ENCODE data around the gene PRPF40A.

The PRPF40A gene

GRCh38 chr2:152716805-152717227, 445 bp downstream of the PRPF40A start:
- no peak for DNase-seq (ENCODE audit: low spot score)

GRCh38 chr2:152715854-152716428, 1.3 kb downstream of the PRPF40A start:
- peak; percentile 59 for DNase-seq (ENCODE audit: low spot score)

GRCh38 chr2:152715112-152715511, 2.1 kb downstream of the PRPF40A start:
- no peak for DNase-seq (ENCODE audit: low spot score)

- DNase-seq (ENCODE audit: low spot score): no peak
Observed at GRCh38 chr2:152710713-152711112, 6.5 kb downstream of the PRPF40A start.

GRCh38 chr2:152708742-152709141, 8.5 kb downstream of the PRPF40A start:
- no peak for DNase-seq (ENCODE audit: low spot score)

- no peak for DNase-seq (ENCODE audit: low spot score)
Observed at GRCh38 chr2:152706477-152707021, 10.7 kb downstream of the PRPF40A start.

GRCh38 chr2:152701198-152701597, 16.1 kb downstream of the PRPF40A start:
- no peak for DNase-seq (ENCODE audit: low spot score)

- DNase-seq (ENCODE audit: low spot score): no peak
Observed at GRCh38 chr2:152696476-152696875, 20.8 kb downstream of the PRPF40A start.

GRCh38 chr2:152695763-152696162, 21.5 kb downstream of the PRPF40A start:
- DNase-seq (ENCODE audit: low spot score): no peak

GRCh38 chr2:152694161-152694661, 23.1 kb downstream of the PRPF40A start:
- DNase-seq (ENCODE audit: low spot score): peak; percentile 66

- no peak for DNase-seq (ENCODE audit: low spot score)
Observed at GRCh38 chr2:152693033-152693432, 24.2 kb downstream of the PRPF40A start.

GRCh38 chr2:152686321-152686720, 30.9 kb downstream of the PRPF40A start:
- no peak for DNase-seq (ENCODE audit: low spot score)

- DNase-seq (ENCODE audit: low spot score): no peak
Observed at GRCh38 chr2:152683400-152683799, 33.9 kb downstream of the PRPF40A start.

GRCh38 chr2:152682663-152683062, 34.6 kb downstream of the PRPF40A start:
- DNase-seq (ENCODE audit: low spot score): no peak

GRCh38 chr2:152678808-152679207, 38.5 kb downstream of the PRPF40A start:
- no peak for DNase-seq (ENCODE audit: low spot score)

- no peak for DNase-seq (ENCODE audit: low spot score)
Observed at GRCh38 chr2:152676461-152676860, 40.8 kb downstream of the PRPF40A start.

GRCh38 chr2:152674334-152674733, 42.9 kb downstream of the PRPF40A start:
- DNase-seq (ENCODE audit: low spot score): no peak

- DNase-seq (ENCODE audit: low spot score): no peak
Observed at GRCh38 chr2:152664725-152665124, 52.5 kb downstream of the PRPF40A start.

- DNase-seq (ENCODE audit: low spot score): no peak
Observed at GRCh38 chr2:152661076-152661475, 56.2 kb downstream of the PRPF40A start.

- DNase-seq (ENCODE audit: low spot score): no peak
Observed at GRCh38 chr2:152658221-152658620, 59.0 kb downstream of the PRPF40A start.

- DNase-seq (ENCODE audit: low spot score): no peak
Observed at GRCh38 chr2:152657043-152657442, 60.2 kb downstream of the PRPF40A start.

GRCh38 chr2:152655880-152656279, 61.4 kb downstream of the PRPF40A start:
- DNase-seq (ENCODE audit: low spot score): no peak

- DNase-seq (ENCODE audit: low spot score): no peak
Observed at GRCh38 chr2:152651834-152652233, 65.4 kb downstream of the PRPF40A start.

- no peak for DNase-seq (ENCODE audit: low spot score)
Observed at GRCh38 chr2:152650768-152651371, 66.4 kb downstream of the PRPF40A start.

Measured in hematopoietic multipotent progenitor cell treated with erythropoietin and hydrocortisone succinate and interleukin-3 and kit ligand, for 17 days (in vitro differentiated cells).